HG03439 (cell line): Measurements from ENCODE around the gene LGSN.
"Not testable (repeated sequence)": the region's sequence is repeated elsewhere in the genome, so short reads cannot be mapped to it uniquely, and the experiment has no call there.

Experiments
- ATAC-seq: cut with Tn5 transposase; IDR thresholded peaks from one replicate; pipeline ENCODE4 v1.9.1; 2021; ENCODE audit warnings: mild to moderate bottlenecking, moderate library complexity; ENCODE audit not compliant: unreplicated experiment

LGSN gene

GRCh38 chr6:63307581-63308246 lies 12.1 kb downstream of the LGSN start:
- peak; percentile 91 for ATAC-seq

- ATAC-seq = no peak
Observed at GRCh38 chr6:63306420-63306819, 13.4 kb downstream of the LGSN start.

- ATAC-seq = no peak
Observed at GRCh38 chr6:63305277-63305676, 14.5 kb downstream of the LGSN start.

- ATAC-seq = no peak
Observed at GRCh38 chr6:63303476-63303875, 16.3 kb downstream of the LGSN start.

- ATAC-seq = no peak
Observed at GRCh38 chr6:63299667-63300066, 20.1 kb downstream of the LGSN start.

GRCh38 chr6:63295553-63296194 lies 24.1 kb downstream of the LGSN start:
- no peak for ATAC-seq

GRCh38 chr6:63290492-63291058 lies 29.2 kb downstream of the LGSN start:
- no peak for ATAC-seq

- no peak for ATAC-seq
Observed at GRCh38 chr6:63289269-63289872, 30.4 kb downstream of the LGSN start.

- ATAC-seq = no peak
Observed at GRCh38 chr6:63280639-63281180, 39.1 kb downstream of the LGSN start.

- no peak for ATAC-seq
Observed at GRCh38 chr6:63278916-63279315, 40.9 kb downstream of the LGSN start.

GRCh38 chr6:63275953-63276352 lies 43.8 kb downstream of the LGSN start:
- no peak for ATAC-seq

- ATAC-seq = not testable (repeated sequence)
Observed at GRCh38 chr6:63274795-63275430, 44.9 kb downstream of the LGSN start.

- no peak for ATAC-seq
Observed at GRCh38 chr6:63272397-63272796, 47.4 kb downstream of the LGSN start.

GRCh38 chr6:63269470-63269869 lies 50.3 kb downstream of the LGSN start:
- no peak for ATAC-seq

GRCh38 chr6:63268574-63268973 lies 51.2 kb downstream of the LGSN start:
- ATAC-seq = peak; percentile 72

GRCh38 chr6:63267828-63268227 lies 52.0 kb downstream of the LGSN start:
- ATAC-seq = no peak

GRCh38 chr6:63267046-63267445 lies 52.7 kb downstream of the LGSN start:
- ATAC-seq = no peak

- ATAC-seq = no peak
Observed at GRCh38 chr6:63263444-63263843, 56.3 kb downstream of the LGSN start.

GRCh38 chr6:63261820-63262219 lies 58.0 kb downstream of the LGSN start:
- no peak for ATAC-seq

- ATAC-seq = no peak
Observed at GRCh38 chr6:63259153-63259552, 60.6 kb downstream of the LGSN start.

- ATAC-seq = no peak
Observed at GRCh38 chr6:63249875-63250482, 69.8 kb downstream of the LGSN start.
